Spleen (tissue), 11 donors: ENCODE results near the gene C11orf91. TPM values are rescaled to one million over a fixed set of nuclear protein-coding genes. Genes with fewer than 3 reads are reported as not detected.
"Not testable (repeated sequence)": the region's sequence is repeated elsewhere in the genome, so short reads cannot be mapped to it uniquely, and the experiment has no call there.

Source experiments
- DNase-seq: peaks from one replicate; pipeline ENCODE4 v3.0.0-alpha.2; 2020
- H3K27ac ChIP-seq, 8 donors: fragments of 200-600 bp; sonication (generic) in 7 of 8; 1 replicate in 4 of 8; 2 replicates in 4 of 8; pipeline versions ENCODE4 v1.5.0 to v1.8.0; 2016 to 2021; ENCODE audit warnings: inconsistent platforms in 4 of 8, mild to moderate bottlenecking in 4 of 8, moderate library complexity in 1 of 8
- H3K27me3 ChIP-seq, 7 donors: fragments of 200-600 bp; sonication (generic) in 6 of 7; replicated peaks in 1 of 7; 1 replicate in 4 of 7; 2 replicates in 3 of 7; pipeline versions ENCODE4 v1.5.0 to v1.8.0; 2016 to 2021; ENCODE audit warnings: inconsistent platforms in 3 of 7, mild to moderate bottlenecking in 1 of 7
- H3K36me3 ChIP-seq, 6 donors: fragments of 200-600 bp; sonication (generic) in 5 of 6; 1 replicate in 4 of 6; 2 replicates in 2 of 6; pipeline versions ENCODE4 v1.5.0 to v1.8.0; 2016 to 2021; ENCODE audit warnings: inconsistent platforms in 2 of 6
- H3K4me1 ChIP-seq, 6 donors: fragments of 200-600 bp; sonication (generic) in 5 of 6; 1 replicate in 3 of 6; 2 replicates in 3 of 6; pipeline versions ENCODE4 v1.5.0 to v1.8.0; 2016 to 2021; ENCODE audit warnings: inconsistent platforms in 3 of 6
- H3K4me3 ChIP-seq, 8 donors: fragments of 200-600 bp; sonication (generic) in 7 of 8; 1 replicate in 4 of 8; 2 replicates in 4 of 8; pipeline versions ENCODE4 v1.5.0 to v1.8.0; 2016 to 2021; ENCODE audit warnings: inconsistent platforms in 4 of 8, mild to moderate bottlenecking in 4 of 8, moderate library complexity in 2 of 8
- H3K9me3 ChIP-seq, 8 donors: fragments of 200-600 bp; sonication (generic) in 7 of 8; 1 replicate in 4 of 8; 2 replicates in 4 of 8; pipeline versions ENCODE4 v1.5.0 to v1.8.0; 2016 to 2021; ENCODE audit warnings: inconsistent platforms in 4 of 8
- POLR2A ChIP-seq, 3 donors: fragments of 450-650 bp; IDR thresholded peaks; one replicate each; pipeline ENCODE4 v1.5.1; 2017; ENCODE audit warnings: antibody characterized with exemption in 3 of 3, mild to moderate bottlenecking in 1 of 3
- POLR2AphosphoS5 ChIP-seq, 3 donors: sonication (generic); formaldehyde crosslinking; IDR thresholded peaks; one replicate each; pipeline ENCODE4 v1.5.1; 2017; ENCODE audit warnings: antibody characterized with exemption in 3 of 3
- WGBS, 5 donors: extraction: QIAGEN DNeasy Blood & Tissue Kit in 3 of 5; methylation state at CpG; one replicate each; pipeline versions ENCODE4 v1.1.5 to v1.1.7; 2013 to 2018; 5-methylcytosine and 5-hydroxymethylcytosine counted together
- intact Hi-C: fragments of 100-400 bp; cut with DNase I; formaldehyde crosslinking; loops from one replicate; pipeline ENCODE4 v1.15.0; 2023; ENCODE audit warnings: low total_unique reads
- polyA plus RNA-seq, 3 donors: library from polyadenylated mRNA; stranded (reverse); fragments of 200-250 nt; gene quantifications; one replicate each; pipeline ENCODE4 v1.2.1, GENCODE V29; 2013
- total RNA-seq, 7 donors: library from RNA; depleted of rRNA in 3 of 7; stranded (reverse); fragments of >200 nt in 3 of 7; fragmentation: NEBNext Ultra II Directional in 4 of 7; extraction: Animal tissue kit (Norgen Biotek cat#: 25700) in 4 of 7; gene quantifications; one replicate each; pipeline versions ENCODE4 v1.1.0 to v1.2.1, GENCODE V29; 2016 to 2021
- TF ChIP-seq, protein P1 (sequence below), 11 experiments: fragments of 200-600 bp in 7 of 11; fragments of 450-650 bp in 4 of 11; sonication (generic) in 4 of 11; IDR thresholded peaks in 8 of 11; conservative IDR thresholded peaks in 3 of 11; 1 replicate in 7 of 11; 2 replicates in 4 of 11; pipeline versions ENCODE4 v1.4.0 to v1.8.0; 2016 to 2021; ENCODE audit warnings: antibody characterized with exemption in 11 of 11, inconsistent platforms in 4 of 11, mild to moderate bottlenecking in 1 of 11
- donor health status: healthy with polysubstance abuse.
- donor health status: DM: no; HTN: no; CAD: no; lungs with moderate emphysema.
- donor health status: DM: no; HTN: no; CAD: no.
- donor health status: Bipolar disorder and iron deficiency.
- donor health status: healthy.
- donor health status: DM: no; HTN: no; CAD: no.
- donor health status: DM: yes; HTN: yes; CAD: no.

Gene C11orf91
- total and polyA plus RNA-seq, 10 donors: 0.85 TPM; not detected in 9

DNA sequence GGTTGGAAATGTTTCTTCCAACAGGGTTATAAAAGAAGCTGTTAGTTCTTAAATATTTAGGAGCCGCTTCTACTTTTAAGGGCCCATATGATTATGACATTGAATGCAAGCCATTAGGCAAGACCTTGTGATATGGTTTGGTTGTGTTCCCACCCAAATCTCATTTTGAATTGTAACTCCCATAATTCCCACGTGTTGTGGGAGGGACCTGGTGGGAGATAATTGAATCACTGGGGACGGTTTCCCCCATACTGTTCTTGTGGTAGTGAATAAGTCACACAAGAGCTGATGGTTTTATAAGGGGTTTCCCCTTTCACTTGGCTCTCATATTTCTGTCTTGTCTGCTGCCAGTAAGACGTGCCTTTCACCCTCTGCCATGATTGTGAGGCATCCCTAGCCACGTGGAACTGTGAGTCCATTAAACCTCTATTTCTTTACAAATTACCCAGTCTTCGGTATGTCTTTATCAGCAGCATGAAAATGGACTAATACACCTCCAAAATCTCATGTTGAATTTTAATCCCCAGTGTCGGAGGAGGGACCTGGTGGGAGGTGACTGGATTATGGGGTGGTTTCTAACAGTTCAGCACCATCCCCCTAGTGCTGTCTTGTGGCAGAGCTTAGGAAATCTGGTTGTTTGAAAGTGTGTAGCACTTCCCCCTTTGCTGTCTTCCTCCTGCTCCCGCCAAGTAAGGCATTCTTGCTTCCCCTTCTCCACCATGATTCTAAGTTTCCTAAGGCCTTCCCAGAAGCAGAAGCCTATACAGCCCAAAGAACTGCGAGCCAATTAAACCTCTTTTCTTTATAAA, 31.3 kb upstream of the C11orf91 start:
- Histone ChIP-seq H3K9me3 (no peaks in the 10 kb centered on the region), H3K27me3 (no peaks in the 10 kb centered on the region), H3K4me1 (peaks cover 15 to 72% (median 42%) of the 10 kb centered on the region in 6 donors), H3K27ac (peak overlapping the region in 3 of 8 donors; percentile 45 to 57 (median 47)), H3K4me3 (peak overlapping the region in 1 of 8 donors; percentile 15), H3K36me3 (peaks cover 0 to 16% (median 0%) of the 10 kb centered on the region in 6 donors)
- WGBS, 5 donors: 40 to 56% (median 51%) methylated on average over 9 of the region's 9 CpGs
- TF ChIP-seq, protein P1, sequence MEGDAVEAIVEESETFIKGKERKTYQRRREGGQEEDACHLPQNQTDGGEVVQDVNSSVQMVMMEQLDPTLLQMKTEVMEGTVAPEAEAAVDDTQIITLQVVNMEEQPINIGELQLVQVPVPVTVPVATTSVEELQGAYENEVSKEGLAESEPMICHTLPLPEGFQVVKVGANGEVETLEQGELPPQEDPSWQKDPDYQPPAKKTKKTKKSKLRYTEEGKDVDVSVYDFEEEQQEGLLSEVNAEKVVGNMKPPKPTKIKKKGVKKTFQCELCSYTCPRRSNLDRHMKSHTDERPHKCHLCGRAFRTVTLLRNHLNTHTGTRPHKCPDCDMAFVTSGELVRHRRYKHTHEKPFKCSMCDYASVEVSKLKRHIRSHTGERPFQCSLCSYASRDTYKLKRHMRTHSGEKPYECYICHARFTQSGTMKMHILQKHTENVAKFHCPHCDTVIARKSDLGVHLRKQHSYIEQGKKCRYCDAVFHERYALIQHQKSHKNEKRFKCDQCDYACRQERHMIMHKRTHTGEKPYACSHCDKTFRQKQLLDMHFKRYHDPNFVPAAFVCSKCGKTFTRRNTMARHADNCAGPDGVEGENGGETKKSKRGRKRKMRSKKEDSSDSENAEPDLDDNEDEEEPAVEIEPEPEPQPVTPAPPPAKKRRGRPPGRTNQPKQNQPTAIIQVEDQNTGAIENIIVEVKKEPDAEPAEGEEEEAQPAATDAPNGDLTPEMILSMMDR (IDR thresholded peaks at IDR 0.05 in 8 of 11, conservative IDR thresholded peaks at IDR 0.05 in 3 of 11): no peak
- peak in 1 of 3 donors; percentile 11 for TF ChIP-seq POLR2AphosphoS5 (IDR thresholded peaks at IDR 0.05)
- DNase-seq: no peak
- intact Hi-C loops: no loop called here

DNA sequence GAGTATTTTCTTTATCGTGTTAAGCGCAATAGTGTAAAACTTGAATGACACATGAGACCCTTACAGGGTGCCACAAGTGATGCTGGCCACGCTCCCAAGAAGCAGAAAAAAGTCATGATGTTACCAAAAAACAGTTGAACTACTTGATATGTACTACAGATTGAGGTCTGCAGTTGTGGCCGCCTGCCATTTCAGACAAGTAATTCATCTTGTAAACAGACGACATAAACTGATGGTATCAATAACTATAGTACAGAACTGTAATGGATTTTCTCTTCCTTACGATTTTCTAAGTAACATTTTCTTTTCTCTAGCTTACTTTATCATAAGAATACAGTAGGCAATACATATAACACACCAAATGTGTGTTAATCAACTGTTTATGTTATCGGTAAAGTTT, 30.1 kb upstream of the C11orf91 start:
- 85 to 91% (median 88%) methylated on average over 7 of the region's 7 CpGs for WGBS, 5 donors
- no peaks in the 10 kb centered on the region for H3K27me3 ChIP-seq
- H3K9me3 ChIP-seq: no peaks in the 10 kb centered on the region
- no peak overlapping the region for H3K27ac ChIP-seq
- peaks cover 16 to 68% (median 39%) of the 10 kb centered on the region in 6 donors for H3K4me1 ChIP-seq
- intact Hi-C loops: no loop called here
- H3K4me3 ChIP-seq: no peak overlapping the region
- H3K36me3 ChIP-seq: peaks cover 0 to 16% (median 0%) of the 10 kb centered on the region in 6 donors
- DNase-seq: no peak
- TF ChIP-seq, protein P1 (IDR thresholded peaks at IDR 0.05 in 8 of 11, conservative IDR thresholded peaks at IDR 0.05 in 3 of 11): no peak

DNA sequence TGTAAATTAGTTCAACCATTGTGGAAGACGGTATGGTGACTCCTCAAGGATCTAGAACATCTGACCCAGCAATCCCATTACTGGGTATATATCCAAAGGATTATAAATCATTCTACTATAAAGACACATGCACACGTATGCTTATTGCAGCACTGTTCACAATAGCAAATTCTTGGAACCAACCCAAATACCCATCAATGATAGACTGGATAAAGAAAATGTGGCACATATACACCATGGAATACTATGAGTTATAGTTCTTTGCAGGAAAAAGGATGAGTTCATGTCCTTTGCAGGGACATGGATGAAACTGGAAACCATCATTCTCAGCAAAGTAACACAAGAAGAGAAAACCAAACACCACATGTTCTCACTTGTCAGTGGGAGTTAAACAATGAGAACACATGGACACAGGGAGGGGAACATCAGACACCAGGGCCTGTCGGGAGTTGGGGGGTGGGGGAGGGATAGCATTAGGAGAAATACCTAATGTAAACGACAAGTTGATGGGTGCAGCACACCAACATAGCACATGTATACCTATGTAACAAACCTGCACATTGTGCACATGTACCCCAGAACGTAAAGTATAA, 28.5 kb upstream of the C11orf91 start:
- Histone ChIP-seq H3K4me1 (peaks cover 21 to 71% (median 42%) of the 10 kb centered on the region in 6 donors), H3K36me3 (peaks cover 0 to 16% (median 0%) of the 10 kb centered on the region in 6 donors)
- WGBS, 5 donors: 84 to 93% (median 88%) methylated on average over 5 of the region's 5 CpGs
- DNase-seq, H3K4me3 ChIP-seq, H3K27ac ChIP-seq, intact Hi-C loops, H3K27me3 ChIP-seq, H3K9me3 ChIP-seq: not testable (repeated sequence)

DNA sequence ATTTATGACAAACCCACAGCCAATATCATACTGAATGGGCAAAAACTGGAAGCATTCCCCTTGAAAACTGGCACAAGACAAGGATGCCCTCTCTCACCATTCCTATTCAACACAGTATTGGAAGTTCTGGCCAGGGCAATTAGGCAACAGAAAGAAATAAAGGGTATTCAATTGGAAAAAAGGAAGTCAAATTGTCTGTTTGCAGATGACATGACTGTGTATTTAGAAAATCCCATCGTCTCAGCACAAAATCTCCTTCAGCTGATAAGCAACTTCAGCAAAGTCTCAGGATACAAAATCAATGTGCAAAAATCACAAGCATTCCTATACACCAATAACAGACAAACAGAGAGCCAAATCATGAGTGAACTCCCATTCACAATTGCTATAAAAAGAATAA, 26.9 kb upstream of the C11orf91 start:
- H3K4me1 ChIP-seq: peaks cover 24 to 71% (median 42%) of the 10 kb centered on the region in 6 donors
- WGBS, 5 donors: 26 to 42% (median 32%) methylated on average over 1 of the region's 1 CpG

DNA sequence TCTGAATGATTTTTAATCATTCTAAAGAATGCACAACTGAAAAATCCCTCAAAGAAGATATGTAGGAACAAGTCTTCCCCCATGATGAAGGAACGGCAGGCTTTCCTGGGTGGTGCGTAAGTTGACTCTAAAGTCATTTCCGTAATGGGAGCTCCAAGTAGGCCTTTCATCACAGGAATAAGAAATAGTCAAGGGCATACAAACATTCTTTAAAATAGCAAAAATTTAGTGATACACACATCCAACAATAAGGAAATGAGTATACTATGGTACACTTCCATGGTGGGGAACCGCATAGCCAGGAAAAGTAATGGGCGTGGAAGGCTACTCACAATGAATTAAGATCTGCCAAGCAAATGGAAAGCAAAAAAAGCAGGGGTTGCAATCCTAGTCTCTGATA, 24.9 kb upstream of the C11orf91 start:
- WGBS, 5 donors: 76 to 94% (median 87%) methylated on average over 5 of the region's 5 CpGs
- no peak overlapping the region for H3K4me3 ChIP-seq
- intact Hi-C loops: no loop called here
- peaks cover 13 to 66% (median 36%) of the 10 kb centered on the region in 6 donors for H3K4me1 ChIP-seq
- TF ChIP-seq POLR2A (IDR thresholded peaks at IDR 0.05): no peak
- TF ChIP-seq POLR2AphosphoS5 (IDR thresholded peaks at IDR 0.05): no peak
- TF ChIP-seq, protein P1 (IDR thresholded peaks at IDR 0.05 in 8 of 11, conservative IDR thresholded peaks at IDR 0.05 in 3 of 11): no peak
- H3K9me3 ChIP-seq: no peaks in the 10 kb centered on the region
- peaks cover 0 to 32% (median 7%) of the 10 kb centered on the region in 6 donors for H3K36me3 ChIP-seq
- no peak for DNase-seq
- H3K27ac ChIP-seq: peak overlapping the region in 5 of 8 donors; percentile 40 to 79 (median 73)
- no peaks in the 10 kb centered on the region for H3K27me3 ChIP-seq

More for the DNA sequence above, 26.9 kb upstream of the C11orf91 start:
- peaks cover 0 to 11% (median 0%) of the 10 kb centered on the region in 6 donors for H3K36me3 ChIP-seq
- DNase-seq, intact Hi-C loops, H3K27ac ChIP-seq, H3K9me3 ChIP-seq, H3K27me3 ChIP-seq, H3K4me3 ChIP-seq: not testable (repeated sequence)
